UCSD-AML1 (cell line): ENCODE measurements around the gene NEGR1.

Experiments used
- DNase-seq: peaks from one replicate; lab custom pipeline; 2025; ENCODE audit not compliant: unreplicated experiment; lab: John Stamatoyannopoulos, UW

Gene NEGR1

GRCh38 chr1:72050551-72050950 is 231.8 kb downstream of the NEGR1 start:
- DNase-seq = no peak

- no peak for DNase-seq
Observed at GRCh38 chr1:72037745-72038343, 244.5 kb downstream of the NEGR1 start.

- DNase-seq = no peak
Observed at GRCh38 chr1:72034827-72035226, 247.5 kb downstream of the NEGR1 start.

- no peak for DNase-seq
Observed at GRCh38 chr1:72023063-72023930, 259.0 kb downstream of the NEGR1 start.

- DNase-seq = no peak
Observed at GRCh38 chr1:72018562-72018961, 263.8 kb downstream of the NEGR1 start.

- no peak for DNase-seq
Observed at GRCh38 chr1:72015006-72015405, 267.3 kb downstream of the NEGR1 start.

GRCh38 chr1:72013161-72013560 is 269.2 kb downstream of the NEGR1 start:
- no peak for DNase-seq

GRCh38 chr1:72011721-72012120 is 270.6 kb downstream of the NEGR1 start:
- no peak for DNase-seq

- no peak for DNase-seq
Observed at GRCh38 chr1:72010094-72010431, 272.3 kb downstream of the NEGR1 start.

GRCh38 chr1:72009173-72010093 is 272.9 kb downstream of the NEGR1 start:
- DNase-seq = no peak

GRCh38 chr1:72007312-72007711 is 275.0 kb downstream of the NEGR1 start:
- DNase-seq = no peak

GRCh38 chr1:72006092-72006491 is 276.2 kb downstream of the NEGR1 start:
- DNase-seq = no peak

GRCh38 chr1:72003092-72003491 is 279.2 kb downstream of the NEGR1 start:
- DNase-seq = no peak

- DNase-seq = peak; percentile 7
Observed at GRCh38 chr1:72000809-72001208, 281.5 kb downstream of the NEGR1 start.

GRCh38 chr1:71994646-71995045 is 287.7 kb downstream of the NEGR1 start:
- no peak for DNase-seq

- no peak for DNase-seq
Observed at GRCh38 chr1:71987181-71987580, 295.2 kb downstream of the NEGR1 start.

GRCh38 chr1:71986160-71986559 is 296.2 kb downstream of the NEGR1 start:
- no peak for DNase-seq

- DNase-seq = no peak
Observed at GRCh38 chr1:71980556-71980955, 301.8 kb downstream of the NEGR1 start.

GRCh38 chr1:71979882-71980281 is 302.5 kb downstream of the NEGR1 start:
- DNase-seq = no peak

GRCh38 chr1:71967670-71968069 is 314.7 kb downstream of the NEGR1 start:
- DNase-seq = no peak

- DNase-seq = no peak
Observed at GRCh38 chr1:71964188-71964587, 318.2 kb downstream of the NEGR1 start.
